CD4-positive, alpha-beta T cell (primary cell): ENCODE data around the gene CGA. TPM values are rescaled to one million over a fixed set of nuclear protein-coding genes. Genes with fewer than 3 reads are reported as not detected.

ENCODE experiments used
- ATAC-seq: fragments of 200-7000 bp; cut with Tn5 transposase; one replicate; pipeline ENCODE4 v1.10.0; 2022; ENCODE audit warnings: mild to moderate bottlenecking; ENCODE audit not compliant: poor library complexity
- CTCF ChIA-PET: fragments of 350-600 bp; sonication (Branson Sonifier 250); formaldehyde crosslinking; loops from one replicate; lab custom pipeline; 2021; ENCODE audit warnings: antibody characterized with exemption, inconsistent platforms; lab: Charles Lee
- POLR2A ChIA-PET: fragments of 350-600 bp; sonication (Branson Sonifier 250); formaldehyde crosslinking; loops from one replicate; lab custom pipeline; 2021; ENCODE audit warnings: antibody characterized with exemption, inconsistent platforms; lab: Charles Lee
- DNase-seq, 14 experiments: peaks; one replicate each; pipeline ENCODE4 v3.0.0-alpha.2; 2013 to 2020; ENCODE audit warnings: mixed read lengths in 2 of 14
- H3K27ac ChIP-seq, 2 donors: one replicate each; pipeline versions ENCODE4 v1.5.1 to v1.7.0; 2013; ENCODE audit warnings: low read length in 2 of 2, low read depth in 1 of 2, mild to moderate bottlenecking in 1 of 2
- H3K27me3 ChIP-seq, 2 experiments: 1 replicate in 1 of 2; 2 replicates in 1 of 2; pipeline versions ENCODE4 v1.6.1 to v1.7.0; 2013; ENCODE audit warnings: low read length in 2 of 2, control low read depth in 1 of 2, mild to moderate bottlenecking in 1 of 2, moderate library complexity in 1 of 2; ENCODE audit not compliant: insufficient read depth in 2 of 2, control insufficient read depth in 1 of 2
- H3K36me3 ChIP-seq: one replicate; pipeline ENCODE4 v1.6.1; 2013; ENCODE audit warnings: low read length, control low read depth; ENCODE audit not compliant: insufficient read depth
- H3K4me1 ChIP-seq: one replicate; pipeline ENCODE4 v1.6.1; 2013; ENCODE audit warnings: low read length, control low read depth; ENCODE audit not compliant: insufficient read depth
- H3K4me3 ChIP-seq: one replicate; pipeline ENCODE4 v1.5.1; 2013; ENCODE audit warnings: mild to moderate bottlenecking, low read length, moderate library complexity
- H3K9me3 ChIP-seq, 2 experiments: 1 replicate in 1 of 2; 2 replicates in 1 of 2; pipeline versions ENCODE4 v1.6.1 to v1.7.0; 2013; ENCODE audit warnings: low read length in 2 of 2, mild to moderate bottlenecking in 2 of 2, control low read depth in 1 of 2, moderate library complexity in 1 of 2; ENCODE audit not compliant: control insufficient read depth in 1 of 2, insufficient read depth in 1 of 2
- H3K27ac Mint-ChIP-seq: one replicate; pipeline ENCODE4 v1.8.0; 2020; ENCODE audit warnings: mixed read lengths
- H3K27me3 Mint-ChIP-seq: one replicate; pipeline ENCODE4 v1.8.0; 2021; ENCODE audit warnings: mixed read lengths
- H3K36me3 Mint-ChIP-seq: one replicate; pipeline ENCODE4 v1.8.0; 2021; ENCODE audit warnings: low read depth, mixed read lengths
- H3K4me1 Mint-ChIP-seq: one replicate; pipeline ENCODE4 v1.8.0; 2021; ENCODE audit warnings: low read depth, mixed read lengths
- H3K4me3 Mint-ChIP-seq: one replicate; pipeline ENCODE4 v1.8.0; 2020; ENCODE audit warnings: mild to moderate bottlenecking, mixed read lengths
- H3K9me3 Mint-ChIP-seq: one replicate; pipeline ENCODE4 v1.8.0; 2020; ENCODE audit warnings: mixed read lengths
- CTCF ChIP-seq: fragments of 200-600 bp; IDR thresholded peaks from one replicate; pipeline ENCODE4 v1.8.0; 2022; ENCODE audit warnings: antibody characterized with exemption, mild to moderate bottlenecking
- intact Hi-C, 2 experiments: fragments of 100-400 bp; cut with DNase I in 1 of 2; cut with micrococcal nuclease in 1 of 2; formaldehyde crosslinking; loops; one replicate each; pipeline versions ENCODE4 v1.15.1 to v1.9.0; 2023 to 2025; cut with DNase I, micrococcal nuclease
- total RNA-seq, 174 experiments: library from RNA in 2 of 174; stranded (reverse) in 2 of 174; gene quantifications; one replicate each; pipeline ENCODE4 v1.2.3 and lab custom pipeline; 2021 to 2026

The CGA gene
- total RNA-seq, 2 experiments from 2014 or later: not detected

GRCh38 chr6:87099472-87099871 lies 4.6 kb upstream of the CGA start:
- intact Hi-C loops: no loop called here
- CTCF ChIA-PET: interaction anchor here (0.6 to 1.4 kb wide), 2 partner anchors 9 to 143 kb away, joined by 3 read pairs; no protein-coding TSS in a partner anchor
- H3K27me3 Mint-ChIP-seq: peaks cover 35% of the 10 kb centered on the region

GRCh38 chr6:87094576-87094975 lies 330 bp downstream of the CGA start:
- no peak for TF ChIP-seq CTCF
- Mint-ChIP-seq H3K27me3 (peaks cover 42% of the 10 kb centered on the region), H3K4me3 (no peak overlapping the region), H3K9me3 (no peaks in the 10 kb centered on the region), H3K27ac (no peak overlapping the region), H3K4me1 (no peaks in the 10 kb centered on the region), H3K36me3 (no peaks in the 10 kb centered on the region)
- DNase-seq: no peak
- H3K27ac ChIP-seq: no peak overlapping the region
- CTCF ChIA-PET: interaction anchor here (1.4 to 1.6 kb wide), 2 partner anchors 9 to 15 kb away, joined by 3 to 4 read pairs; no protein-coding TSS in a partner anchor
- H3K4me1 ChIP-seq: no peaks in the 10 kb centered on the region
- H3K4me3 ChIP-seq: no peak overlapping the region
- no peak for ATAC-seq
- intact Hi-C loops: no loop called here
- H3K36me3 ChIP-seq: no peaks in the 10 kb centered on the region
- no peaks in the 10 kb centered on the region for H3K9me3 ChIP-seq
- POLR2A ChIA-PET: no interaction called here
- peaks cover 0 to 4% of the 10 kb centered on the region in 2 experiments for H3K27me3 ChIP-seq

More at GRCh38 chr6:87099472-87099871, 4.6 kb upstream of the CGA start:
- no peak overlapping the region for H3K4me3 Mint-ChIP-seq
- no peaks in the 10 kb centered on the region for H3K9me3 Mint-ChIP-seq
- TF ChIP-seq CTCF: no peak
- H3K36me3 ChIP-seq: no peaks in the 10 kb centered on the region
- no peaks in the 10 kb centered on the region for H3K4me1 Mint-ChIP-seq
- H3K27ac ChIP-seq: no peak overlapping the region
- H3K27me3 ChIP-seq: peaks cover 0 to 4% of the 10 kb centered on the region in 2 experiments
- ATAC-seq (no peak), DNase-seq (no peak)
- POLR2A ChIA-PET: no interaction called here
- H3K4me1 ChIP-seq: no peaks in the 10 kb centered on the region
- no peaks in the 10 kb centered on the region for H3K36me3 Mint-ChIP-seq
- H3K4me3 ChIP-seq: no peak overlapping the region
- no peaks in the 10 kb centered on the region for H3K9me3 ChIP-seq
- no peak overlapping the region for H3K27ac Mint-ChIP-seq

GRCh38 chr6:87093651-87094050 lies 1.3 kb downstream of the CGA start:
- no peak overlapping the region for H3K27ac ChIP-seq
- intact Hi-C loops: no loop called here
- no peaks in the 10 kb centered on the region for H3K4me1 Mint-ChIP-seq
- peaks cover 34% of the 10 kb centered on the region for H3K27me3 Mint-ChIP-seq
- ATAC-seq: no peak
- no peaks in the 10 kb centered on the region for H3K9me3 ChIP-seq
- no peaks in the 10 kb centered on the region for H3K4me1 ChIP-seq
- ChIA-PET CTCF (interaction anchor here (1.4 kb wide), 1 partner anchor 8 kb away, joined by 3 read pairs; no protein-coding TSS in a partner anchor), POLR2A (no interaction called here)
- H3K36me3 ChIP-seq: no peaks in the 10 kb centered on the region
- H3K9me3 Mint-ChIP-seq: no peaks in the 10 kb centered on the region
- no peak overlapping the region for H3K27ac Mint-ChIP-seq
- DNase-seq: no peak
- no peak for TF ChIP-seq CTCF
- peaks cover 0 to 4% of the 10 kb centered on the region in 2 experiments for H3K27me3 ChIP-seq
- H3K4me3 Mint-ChIP-seq: no peak overlapping the region
- H3K36me3 Mint-ChIP-seq: no peaks in the 10 kb centered on the region
- H3K4me3 ChIP-seq: no peak overlapping the region
